ENCODE results near the gene CITED4.

Gene CITED4

GRCh38 chr1:40876891-40877290 lies 14.7 kb upstream of the CITED4 start:
- in situ Hi-C loops (cut with HindIII; ENCODE audit: low pct_ligation_motif_present, low sequenced_read_pairs) = no loop called here
- TF ChIP-seq CTCF (IDR thresholded peaks at IDR 0.05; ENCODE audit: low read depth, low read length, missing control alignments) = no peak
- H3K27me3 ChIP-seq (replicated peaks) = no peaks in the 10 kb centered on the region
- no peaks in the 10 kb centered on the region for H3K36me3 ChIP-seq (replicated peaks)
- peak overlapping the region; percentile 60 for H3K27ac ChIP-seq
- no peak overlapping the region for H3K4me3 ChIP-seq (ENCODE audit: low read depth, low read length)
- DNase-seq = no peak

- Histone ChIP-seq H3K27ac (peak overlapping the region; percentile 6), H3K4me3 (ENCODE audit: low read depth, low read length) (no peak overlapping the region), H3K36me3 (replicated peaks) (no peaks in the 10 kb centered on the region), H3K27me3 (replicated peaks) (no peaks in the 10 kb centered on the region)
- DNase-seq = no peak
- no peak for TF ChIP-seq CTCF (IDR thresholded peaks at IDR 0.05; ENCODE audit: low read depth, low read length, missing control alignments)
- in situ Hi-C loops (cut with HindIII; ENCODE audit: low pct_ligation_motif_present, low sequenced_read_pairs) = no loop called here
Observed at GRCh38 chr1:40876436-40876761, 14.2 kb upstream of the CITED4 start.

GRCh38 chr1:40873863-40874472 lies 11.8 kb upstream of the CITED4 start:
- DNase-seq = no peak
- Histone ChIP-seq H3K36me3 (replicated peaks) (no peaks in the 10 kb centered on the region), H3K4me3 (ENCODE audit: low read depth, low read length) (no peak overlapping the region), H3K27me3 (replicated peaks) (no peaks in the 10 kb centered on the region), H3K27ac (no peak overlapping the region)
- in situ Hi-C loops (cut with HindIII; ENCODE audit: low pct_ligation_motif_present, low sequenced_read_pairs) = no loop called here
- no peak for TF ChIP-seq CTCF (IDR thresholded peaks at IDR 0.05; ENCODE audit: low read depth, low read length, missing control alignments)

GRCh38 chr1:40872276-40872675 lies 10.1 kb upstream of the CITED4 start:
- TF ChIP-seq CTCF (IDR thresholded peaks at IDR 0.05; ENCODE audit: low read depth, low read length, missing control alignments) = no peak
- H3K27ac ChIP-seq = no peak overlapping the region
- H3K4me3 ChIP-seq (ENCODE audit: low read depth, low read length) = no peak overlapping the region
- no peaks in the 10 kb centered on the region for H3K27me3 ChIP-seq (replicated peaks)
- DNase-seq = no peak
- in situ Hi-C loops (cut with HindIII; ENCODE audit: low pct_ligation_motif_present, low sequenced_read_pairs) = no loop called here
- no peaks in the 10 kb centered on the region for H3K36me3 ChIP-seq (replicated peaks)

- no peak for DNase-seq
- in situ Hi-C loops (cut with HindIII; ENCODE audit: low pct_ligation_motif_present, low sequenced_read_pairs) = no loop called here
- Histone ChIP-seq H3K27me3 (replicated peaks) (no peaks in the 10 kb centered on the region), H3K36me3 (replicated peaks) (no peaks in the 10 kb centered on the region), H3K4me3 (ENCODE audit: low read depth, low read length) (no peak overlapping the region), H3K27ac (no peak overlapping the region)
- no peak for TF ChIP-seq CTCF (IDR thresholded peaks at IDR 0.05; ENCODE audit: low read depth, low read length, missing control alignments)
Observed at GRCh38 chr1:40870135-40870728, 8.1 kb upstream of the CITED4 start.
